GM21825 (cell line): Measurements from ENCODE around the gene EEPD1.
"Not testable (repeated sequence)": the region's sequence is repeated elsewhere in the genome, so short reads cannot be mapped to it uniquely, and the experiment has no call there.

Source experiments
- ATAC-seq: cut with Tn5 transposase; IDR thresholded peaks from one replicate; pipeline ENCODE4 v1.9.1; 2021; ENCODE audit warnings: mild to moderate bottlenecking, moderate library complexity; ENCODE audit not compliant: unreplicated experiment

EEPD1 gene

GRCh38 chr7:36245684-36246299, 92.7 kb downstream of the EEPD1 start:
- no peak for ATAC-seq

- no peak for ATAC-seq
Measured at GRCh38 chr7:36249091-36249490, 96.0 kb downstream of the EEPD1 start.

- ATAC-seq, result no peak
Measured at GRCh38 chr7:36253699-36254098, 100.6 kb downstream of the EEPD1 start.

GRCh38 chr7:36258510-36259259, 105.6 kb downstream of the EEPD1 start:
- ATAC-seq, result not testable (repeated sequence)

- no peak for ATAC-seq
Measured at GRCh38 chr7:36260481-36260880, 107.4 kb downstream of the EEPD1 start.

- ATAC-seq, result no peak
Measured at GRCh38 chr7:36261019-36261754, 108.1 kb downstream of the EEPD1 start.

- ATAC-seq, result no peak
Measured at GRCh38 chr7:36262309-36263094, 109.4 kb downstream of the EEPD1 start.

GRCh38 chr7:36263095-36263484, 110.0 kb downstream of the EEPD1 start:
- ATAC-seq, result no peak

- ATAC-seq, result peak; percentile 48
Measured at GRCh38 chr7:36264123-36264801, 111.2 kb downstream of the EEPD1 start.

- no peak for ATAC-seq
Measured at GRCh38 chr7:36264913-36265516, 112.0 kb downstream of the EEPD1 start.

- no peak for ATAC-seq
Measured at GRCh38 chr7:36265680-36266079, 112.6 kb downstream of the EEPD1 start.

GRCh38 chr7:36266190-36266589, 113.1 kb downstream of the EEPD1 start:
- ATAC-seq, result no peak

GRCh38 chr7:36266683-36267082, 113.6 kb downstream of the EEPD1 start:
- no peak for ATAC-seq

- no peak for ATAC-seq
Measured at GRCh38 chr7:36272211-36272566, 119.1 kb downstream of the EEPD1 start.

GRCh38 chr7:36272567-36273269, 119.7 kb downstream of the EEPD1 start:
- no peak for ATAC-seq

- no peak for ATAC-seq
Measured at GRCh38 chr7:36273836-36274235, 120.8 kb downstream of the EEPD1 start.

GRCh38 chr7:36275735-36276284, 122.8 kb downstream of the EEPD1 start:
- ATAC-seq, result no peak

GRCh38 chr7:36276428-36277248, 123.6 kb downstream of the EEPD1 start:
- ATAC-seq, result no peak

- ATAC-seq, result no peak
Measured at GRCh38 chr7:36277249-36277542, 124.1 kb downstream of the EEPD1 start.
